DND-41 (cell line): Measurements from ENCODE around the gene PLA2G2D.

Experiments used
- EZH2 ChIP-seq: IDR thresholded peaks from 3 replicates; pipeline ENCODE4 v1.6.1; 2012; ENCODE audit warnings: borderline replicate concordance, low read depth, mild to moderate bottlenecking, moderate library complexity, low read length, inconsistent platforms; ENCODE audit not compliant: severe bottlenecking
- TF ChIP-seq, protein P1 (sequence below): IDR thresholded peaks from 2 replicates; pipeline ENCODE4 v1.5.1; 2012; ENCODE audit warnings: borderline replicate concordance, low read length, moderate library complexity, mild to moderate bottlenecking; ENCODE audit not compliant: poor library complexity, severe bottlenecking; ENCODE audit errors: extremely low read depth

DNA sequence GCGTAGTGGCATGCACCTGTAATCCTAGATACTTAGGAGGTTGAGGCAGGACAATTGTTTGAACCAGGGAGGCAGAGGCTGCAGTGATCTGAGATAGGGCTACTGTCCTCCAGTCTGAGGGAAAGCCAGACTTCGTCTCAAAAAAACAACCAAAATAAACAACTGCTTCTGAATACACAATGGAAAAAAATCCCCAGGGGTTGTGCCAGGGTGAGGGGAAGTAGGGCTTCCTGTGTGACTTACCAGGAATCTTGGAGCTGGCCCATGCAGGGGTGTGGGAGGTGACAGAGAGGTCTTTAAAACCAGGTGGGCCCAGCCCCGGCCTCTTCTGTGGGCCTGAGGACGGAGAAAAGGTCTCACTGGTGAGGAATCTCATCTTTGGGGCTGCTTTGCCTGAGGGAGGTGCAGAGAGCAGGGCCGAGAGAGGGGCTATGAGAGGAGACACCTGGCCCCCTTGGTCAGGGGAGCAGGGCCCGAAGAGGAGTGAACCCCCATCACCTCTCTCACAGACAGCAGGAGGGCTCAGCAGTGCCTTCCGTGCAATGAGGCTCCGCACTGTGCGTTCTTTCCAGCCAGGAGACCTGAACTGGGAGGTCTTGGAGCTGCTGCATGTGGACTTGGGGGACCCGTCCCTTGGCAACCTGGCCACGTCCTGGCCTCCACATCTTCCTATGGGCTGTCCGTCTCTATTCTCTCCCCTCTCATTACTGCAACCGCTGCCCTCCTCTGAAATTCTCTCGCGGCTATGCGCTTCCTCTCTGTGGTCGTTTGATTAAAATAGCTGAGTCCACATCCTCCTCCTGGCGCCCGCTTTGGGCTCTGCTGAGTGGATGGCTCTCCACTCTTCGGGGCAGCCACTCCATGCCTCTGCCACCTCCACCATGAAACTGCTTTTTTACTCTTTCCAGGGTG, 38.6 kb downstream of the PLA2G2D start:
- TF ChIP-seq, protein P1, sequence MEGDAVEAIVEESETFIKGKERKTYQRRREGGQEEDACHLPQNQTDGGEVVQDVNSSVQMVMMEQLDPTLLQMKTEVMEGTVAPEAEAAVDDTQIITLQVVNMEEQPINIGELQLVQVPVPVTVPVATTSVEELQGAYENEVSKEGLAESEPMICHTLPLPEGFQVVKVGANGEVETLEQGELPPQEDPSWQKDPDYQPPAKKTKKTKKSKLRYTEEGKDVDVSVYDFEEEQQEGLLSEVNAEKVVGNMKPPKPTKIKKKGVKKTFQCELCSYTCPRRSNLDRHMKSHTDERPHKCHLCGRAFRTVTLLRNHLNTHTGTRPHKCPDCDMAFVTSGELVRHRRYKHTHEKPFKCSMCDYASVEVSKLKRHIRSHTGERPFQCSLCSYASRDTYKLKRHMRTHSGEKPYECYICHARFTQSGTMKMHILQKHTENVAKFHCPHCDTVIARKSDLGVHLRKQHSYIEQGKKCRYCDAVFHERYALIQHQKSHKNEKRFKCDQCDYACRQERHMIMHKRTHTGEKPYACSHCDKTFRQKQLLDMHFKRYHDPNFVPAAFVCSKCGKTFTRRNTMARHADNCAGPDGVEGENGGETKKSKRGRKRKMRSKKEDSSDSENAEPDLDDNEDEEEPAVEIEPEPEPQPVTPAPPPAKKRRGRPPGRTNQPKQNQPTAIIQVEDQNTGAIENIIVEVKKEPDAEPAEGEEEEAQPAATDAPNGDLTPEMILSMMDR, result no peak
- TF ChIP-seq EZH2, result no peak
